Measurements from ENCODE around the gene KRT14.

KRT14 gene

DNA sequence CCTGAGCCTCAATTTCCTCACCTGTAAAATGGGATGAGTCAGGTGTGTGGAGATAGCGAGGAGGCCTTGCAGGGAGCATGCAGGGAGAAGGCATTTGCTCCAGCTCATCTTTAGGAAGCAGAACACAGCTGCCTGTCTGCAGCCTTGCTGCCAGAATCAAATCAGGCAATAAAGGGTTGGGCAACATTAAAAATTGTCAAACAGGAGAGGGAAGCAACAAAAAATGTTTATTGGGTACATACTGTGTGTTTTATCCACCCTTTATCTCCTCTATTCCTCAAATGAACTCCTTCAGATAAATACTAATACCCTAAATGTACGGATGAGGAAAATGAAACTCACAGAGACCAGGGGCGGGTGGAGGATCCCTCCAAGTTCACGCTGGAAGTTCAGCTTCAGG lies 13.6 kb upstream of the KRT14 start:
- no peaks in the 10 kb centered on the region for H3K27me3 ChIP-seq (ENCODE audit: control insufficient read depth, insufficient read depth, low read length, poor library complexity, severe bottlenecking)
- H3K27ac ChIP-seq (ENCODE audit: insufficient read depth, low read depth, low read length, poor library complexity, severe bottlenecking) = no peak overlapping the region
- H3K4me3 ChIP-seq (ENCODE audit: insufficient read depth, low read depth, low read length) = no peak overlapping the region
- WGBS, 2 experiments = 86 to 94% methylated on average over 4 of the region's 4 CpGs
- H3K9me3 ChIP-seq (ENCODE audit: control insufficient read depth, low read length) = no peaks in the 10 kb centered on the region
- no peaks in the 10 kb centered on the region for H3K4me1 ChIP-seq (ENCODE audit: control insufficient read depth, insufficient read depth, low read length)
- no peaks in the 10 kb centered on the region for H3K36me3 ChIP-seq (ENCODE audit: control insufficient read depth, insufficient read depth, low read length)

GRCh38 chr17:41599680-41600079 lies 13.0 kb upstream of the KRT14 start:
- Histone ChIP-seq H3K9me3 (ENCODE audit: control insufficient read depth, low read length) (no peaks in the 10 kb centered on the region), H3K36me3 (ENCODE audit: control insufficient read depth, insufficient read depth, low read length) (no peaks in the 10 kb centered on the region), H3K27me3 (ENCODE audit: control insufficient read depth, insufficient read depth, low read length, poor library complexity, severe bottlenecking) (no peaks in the 10 kb centered on the region), H3K4me1 (ENCODE audit: control insufficient read depth, insufficient read depth, low read length) (no peaks in the 10 kb centered on the region), H3K4me3 (ENCODE audit: insufficient read depth, low read depth, low read length) (no peak overlapping the region), H3K27ac (ENCODE audit: insufficient read depth, low read depth, low read length, poor library complexity, severe bottlenecking) (no peak overlapping the region)
- 78% methylated on average over 1 of the region's 1 CpG; no CpG with 5 or more reads in 1 of the 2 experiments for WGBS, 2 experiments

GRCh38 chr17:41595585-41595984 lies 8.9 kb upstream of the KRT14 start:
- Histone ChIP-seq H3K27me3 (ENCODE audit: control insufficient read depth, insufficient read depth, low read length, poor library complexity, severe bottlenecking) (no peaks in the 10 kb centered on the region), H3K36me3 (ENCODE audit: control insufficient read depth, insufficient read depth, low read length) (no peaks in the 10 kb centered on the region), H3K4me1 (ENCODE audit: control insufficient read depth, insufficient read depth, low read length) (peaks cover 14% of the 10 kb centered on the region), H3K27ac (ENCODE audit: insufficient read depth, low read depth, low read length, poor library complexity, severe bottlenecking) (no peak overlapping the region), H3K4me3 (ENCODE audit: insufficient read depth, low read depth, low read length) (no peak overlapping the region), H3K9me3 (ENCODE audit: control insufficient read depth, low read length) (no peaks in the 10 kb centered on the region)
- 88 to 93% methylated on average over 8 of the region's 8 CpGs for WGBS, 2 experiments

DNA sequence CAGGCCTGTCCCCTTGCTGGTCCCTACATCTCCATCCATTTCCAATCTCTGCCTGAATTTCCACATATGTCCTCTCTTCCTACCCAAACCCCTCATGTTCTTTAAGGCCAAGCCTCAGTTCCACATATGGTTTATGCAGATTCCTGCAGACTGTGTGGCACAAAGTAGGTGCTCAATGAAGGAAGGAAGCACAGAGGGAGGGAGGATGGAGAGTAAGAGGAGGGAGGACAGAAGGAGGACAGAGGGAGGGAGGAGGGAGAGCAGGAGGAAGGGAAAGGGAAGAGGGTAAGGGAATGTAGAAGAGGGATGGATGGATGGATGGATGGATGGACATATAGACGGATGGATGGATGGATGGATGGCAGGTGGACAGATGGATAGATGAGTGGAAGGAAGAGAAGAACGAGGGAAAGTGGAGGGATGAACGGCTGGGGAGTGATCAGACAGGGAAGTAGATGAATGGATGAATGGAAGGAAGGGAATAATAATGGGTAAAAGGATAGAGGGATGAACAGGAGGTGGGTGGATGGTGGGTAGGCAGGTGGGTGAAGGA lies 7.7 kb upstream of the KRT14 start:
- Histone ChIP-seq H3K9me3 (ENCODE audit: control insufficient read depth, low read length) (no peaks in the 10 kb centered on the region), H3K4me1 (ENCODE audit: control insufficient read depth, insufficient read depth, low read length) (peaks cover 14% of the 10 kb centered on the region), H3K27ac (ENCODE audit: insufficient read depth, low read depth, low read length, poor library complexity, severe bottlenecking) (no peak overlapping the region), H3K36me3 (ENCODE audit: control insufficient read depth, insufficient read depth, low read length) (no peaks in the 10 kb centered on the region), H3K27me3 (ENCODE audit: control insufficient read depth, insufficient read depth, low read length, poor library complexity, severe bottlenecking) (no peaks in the 10 kb centered on the region), H3K4me3 (ENCODE audit: insufficient read depth, low read depth, low read length) (no peak overlapping the region)
- WGBS, 2 experiments = 64 to 68% methylated on average over 3 of the region's 3 CpGs

DNA sequence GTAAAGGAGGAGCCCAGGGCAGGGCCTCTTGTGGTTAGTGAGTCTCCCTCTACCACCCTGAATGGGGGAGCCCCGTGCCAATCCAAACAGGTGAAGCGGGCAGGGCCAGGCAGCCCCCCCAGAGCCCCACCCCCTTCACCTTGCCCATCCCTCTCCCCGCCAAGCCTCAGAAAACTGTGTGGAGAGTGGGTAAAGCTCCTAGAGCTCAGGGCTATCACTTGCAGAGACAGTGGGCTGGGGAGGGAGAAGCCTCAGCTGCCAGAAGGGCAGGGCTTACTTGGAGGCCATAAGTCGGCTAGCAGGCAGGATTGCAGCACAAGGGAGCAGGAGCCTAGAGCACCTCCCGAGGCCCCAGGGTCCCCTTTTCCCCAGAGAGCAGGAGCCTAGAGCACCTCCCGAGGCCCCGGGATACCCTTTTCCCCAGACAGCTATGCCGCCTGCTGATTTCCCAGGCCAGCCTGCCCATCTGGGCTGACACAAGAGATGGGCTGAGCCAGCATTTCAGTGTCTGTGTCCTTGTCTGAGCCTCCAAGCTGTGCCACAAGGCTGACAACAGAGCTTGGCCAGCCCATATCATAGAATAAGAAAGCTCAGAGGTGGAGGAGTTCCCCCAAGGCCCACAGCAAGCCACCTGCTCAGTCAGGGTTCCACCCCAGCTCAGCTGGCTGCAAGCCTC lies 6.7 kb upstream of the KRT14 start:
- no peak overlapping the region for H3K27ac ChIP-seq (ENCODE audit: insufficient read depth, low read depth, low read length, poor library complexity, severe bottlenecking)
- H3K4me3 ChIP-seq (ENCODE audit: insufficient read depth, low read depth, low read length) = no peak overlapping the region
- no peaks in the 10 kb centered on the region for H3K9me3 ChIP-seq (ENCODE audit: control insufficient read depth, low read length)
- no peaks in the 10 kb centered on the region for H3K27me3 ChIP-seq (ENCODE audit: control insufficient read depth, insufficient read depth, low read length, poor library complexity, severe bottlenecking)
- H3K36me3 ChIP-seq (ENCODE audit: control insufficient read depth, insufficient read depth, low read length) = no peaks in the 10 kb centered on the region
- H3K4me1 ChIP-seq (ENCODE audit: control insufficient read depth, insufficient read depth, low read length) = peaks cover 14% of the 10 kb centered on the region
- WGBS, 2 experiments = 74% methylated on average over 8 of the region's 8 CpGs

GRCh38 chr17:41592601-41593305 lies 6.1 kb upstream of the KRT14 start:
- H3K27me3 ChIP-seq (ENCODE audit: control insufficient read depth, insufficient read depth, low read length, poor library complexity, severe bottlenecking) = no peaks in the 10 kb centered on the region
- no peaks in the 10 kb centered on the region for H3K9me3 ChIP-seq (ENCODE audit: control insufficient read depth, low read length)
- H3K36me3 ChIP-seq (ENCODE audit: control insufficient read depth, insufficient read depth, low read length) = no peaks in the 10 kb centered on the region
- H3K4me1 ChIP-seq (ENCODE audit: control insufficient read depth, insufficient read depth, low read length) = peaks cover 14% of the 10 kb centered on the region
- 90 to 91% methylated on average over 12 of the region's 12 CpGs for WGBS, 2 experiments
- no peak overlapping the region for H3K27ac ChIP-seq (ENCODE audit: insufficient read depth, low read depth, low read length, poor library complexity, severe bottlenecking)
- no peak overlapping the region for H3K4me3 ChIP-seq (ENCODE audit: insufficient read depth, low read depth, low read length)

GRCh38 chr17:41589301-41589700 lies 2.6 kb upstream of the KRT14 start:
- no peak overlapping the region for H3K4me3 ChIP-seq (ENCODE audit: insufficient read depth, low read depth, low read length)
- H3K4me1 ChIP-seq (ENCODE audit: control insufficient read depth, insufficient read depth, low read length) = peaks cover 18% of the 10 kb centered on the region
- no peaks in the 10 kb centered on the region for H3K9me3 ChIP-seq (ENCODE audit: control insufficient read depth, low read length)
- H3K36me3 ChIP-seq (ENCODE audit: control insufficient read depth, insufficient read depth, low read length) = no peaks in the 10 kb centered on the region
- no peak overlapping the region for H3K27ac ChIP-seq (ENCODE audit: insufficient read depth, low read depth, low read length, poor library complexity, severe bottlenecking)
- WGBS, 2 experiments = 71 to 92% methylated on average over 3 of the region's 3 CpGs
- no peaks in the 10 kb centered on the region for H3K27me3 ChIP-seq (ENCODE audit: control insufficient read depth, insufficient read depth, low read length, poor library complexity, severe bottlenecking)

DNA sequence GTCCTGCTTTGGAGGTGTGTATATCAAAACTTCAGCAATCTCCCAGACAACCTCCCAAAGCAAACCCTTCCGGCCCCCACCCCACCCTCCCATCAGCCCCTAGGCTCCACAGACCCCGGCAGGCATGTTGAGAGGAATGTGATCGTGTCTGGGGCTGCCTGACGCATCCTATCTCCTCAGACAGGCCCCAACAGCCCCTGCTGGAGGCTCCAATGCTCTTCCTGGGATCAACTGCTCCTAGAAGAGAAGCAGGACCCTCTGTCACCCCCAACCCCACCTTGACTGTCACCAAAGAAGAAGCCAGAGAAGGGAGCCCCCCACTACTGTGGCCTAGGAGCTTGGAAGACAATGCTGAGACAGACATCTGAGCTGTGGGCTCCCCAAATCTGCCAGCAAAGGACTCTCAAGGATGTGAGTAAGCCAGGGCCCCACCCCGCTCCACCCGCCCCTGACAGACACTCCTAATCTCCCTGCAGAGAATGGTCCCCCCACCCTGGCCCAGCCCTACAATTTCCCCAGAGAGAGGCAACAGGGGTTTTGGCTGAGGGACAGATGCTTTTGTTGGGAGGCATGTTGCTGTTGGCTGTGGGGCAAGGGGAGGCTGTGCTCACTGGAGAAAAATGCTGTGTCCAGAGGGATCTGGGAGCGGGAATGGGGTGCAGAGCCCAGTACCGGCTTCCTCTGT lies 1.6 kb upstream of the KRT14 start:
- Histone ChIP-seq H3K27ac (ENCODE audit: insufficient read depth, low read depth, low read length, poor library complexity, severe bottlenecking) (no peak overlapping the region), H3K9me3 (ENCODE audit: control insufficient read depth, low read length) (no peaks in the 10 kb centered on the region), H3K36me3 (ENCODE audit: control insufficient read depth, insufficient read depth, low read length) (no peaks in the 10 kb centered on the region), H3K4me1 (ENCODE audit: control insufficient read depth, insufficient read depth, low read length) (peaks cover 11% of the 10 kb centered on the region), H3K4me3 (ENCODE audit: insufficient read depth, low read depth, low read length) (no peak overlapping the region), H3K27me3 (ENCODE audit: control insufficient read depth, insufficient read depth, low read length, poor library complexity, severe bottlenecking) (no peaks in the 10 kb centered on the region)
- 94 to 97% methylated on average over 6 to 7 of the region's 8 CpGs for WGBS, 2 experiments

- WGBS, 2 experiments = 91 to 92% methylated on average over 5 of the region's 5 CpGs
- no peak overlapping the region for H3K4me3 ChIP-seq (ENCODE audit: insufficient read depth, low read depth, low read length)
- H3K27ac ChIP-seq (ENCODE audit: insufficient read depth, low read depth, low read length, poor library complexity, severe bottlenecking) = no peak overlapping the region
- H3K4me1 ChIP-seq (ENCODE audit: control insufficient read depth, insufficient read depth, low read length) = peaks cover 4% of the 10 kb centered on the region
- H3K36me3 ChIP-seq (ENCODE audit: control insufficient read depth, insufficient read depth, low read length) = no peaks in the 10 kb centered on the region
- no peaks in the 10 kb centered on the region for H3K27me3 ChIP-seq (ENCODE audit: control insufficient read depth, insufficient read depth, low read length, poor library complexity, severe bottlenecking)
- H3K9me3 ChIP-seq (ENCODE audit: control insufficient read depth, low read length) = no peaks in the 10 kb centered on the region
Measured at GRCh38 chr17:41585301-41586056, 1.2 kb downstream of the KRT14 start.

Measured in ectodermal cell (in vitro differentiated cells).